Left hindlimb (tissue), 1 donor: Measurements from ENCODE around the gene SMS.
"Not testable (repeated sequence)": the region's sequence is repeated elsewhere in the genome, so short reads cannot be mapped to it uniquely, and the experiment has no call there.

ENCODE experiments used
- DNase-seq: peaks from one replicate; pipeline ENCODE4 v3.0.0-alpha.2; 2018

SMS gene

DNA sequence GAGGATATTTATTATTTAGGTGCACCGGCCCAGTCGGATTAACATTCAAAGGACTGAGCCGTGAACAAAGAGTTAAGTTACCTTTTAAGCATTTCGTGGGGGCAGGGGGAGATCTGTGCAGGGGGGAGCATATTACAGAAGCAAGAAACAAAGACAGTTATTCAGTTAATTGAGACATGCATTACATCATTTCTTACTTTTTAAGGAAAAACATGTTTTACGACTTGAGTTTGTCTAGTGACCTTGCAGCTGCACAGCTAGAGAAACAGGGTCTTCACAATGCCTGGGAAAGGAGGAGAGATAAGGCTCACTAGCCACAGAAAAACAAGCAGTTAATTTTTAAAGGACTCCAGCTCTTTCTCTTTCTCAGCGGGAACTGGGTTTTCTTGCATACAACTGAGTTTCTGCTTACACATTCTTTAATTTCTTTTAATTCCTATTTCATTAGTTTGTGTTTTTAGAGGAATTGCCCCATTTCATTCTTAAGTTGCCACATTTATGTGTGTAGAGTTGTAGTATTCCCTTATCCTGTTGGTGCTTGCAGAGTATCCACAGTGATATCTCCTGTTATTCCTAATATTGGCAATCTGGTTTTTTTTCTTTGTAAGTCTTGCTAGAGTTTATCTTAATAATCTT, 12.8 kb downstream of the SMS start:
- DNase-seq = not testable (repeated sequence)

DNA sequence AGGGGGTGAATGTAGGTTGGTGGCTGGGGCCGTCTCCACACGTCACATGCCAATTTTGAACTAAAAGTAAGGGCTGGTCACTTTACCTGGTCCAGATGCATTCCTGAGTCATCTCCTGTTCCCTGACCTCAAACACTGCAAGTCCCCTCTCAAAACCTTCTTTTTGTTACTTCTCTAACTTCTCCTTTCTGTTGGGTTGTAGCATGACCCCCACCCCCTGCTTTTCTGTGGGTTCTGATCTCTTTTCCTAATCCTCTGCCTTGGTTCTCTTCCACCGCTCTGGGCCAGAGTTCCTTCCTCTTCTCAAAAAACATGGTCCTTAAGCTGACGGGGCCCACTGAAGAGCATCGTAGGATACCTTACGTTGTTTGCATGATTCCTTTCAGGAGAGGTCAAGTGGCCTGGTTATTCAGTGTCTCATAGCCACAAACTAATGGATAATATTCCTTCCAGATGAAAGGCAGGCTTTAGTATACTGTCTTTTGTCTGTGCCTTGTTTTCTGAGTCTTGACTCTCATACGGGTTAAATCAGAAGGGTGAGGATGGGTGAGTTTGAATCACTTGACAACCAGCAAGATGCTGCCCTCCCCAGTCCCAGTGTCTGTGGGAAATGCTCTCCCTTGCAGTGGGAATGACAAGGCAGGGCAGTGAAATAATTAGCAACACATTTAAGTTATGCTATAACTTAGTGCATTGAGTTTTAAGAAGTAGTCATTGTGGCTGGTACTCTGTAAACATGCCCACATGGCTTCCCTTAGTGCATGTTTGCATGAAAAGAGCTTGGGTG, 15.1 kb downstream of the SMS start:
- no peak for DNase-seq

DNA sequence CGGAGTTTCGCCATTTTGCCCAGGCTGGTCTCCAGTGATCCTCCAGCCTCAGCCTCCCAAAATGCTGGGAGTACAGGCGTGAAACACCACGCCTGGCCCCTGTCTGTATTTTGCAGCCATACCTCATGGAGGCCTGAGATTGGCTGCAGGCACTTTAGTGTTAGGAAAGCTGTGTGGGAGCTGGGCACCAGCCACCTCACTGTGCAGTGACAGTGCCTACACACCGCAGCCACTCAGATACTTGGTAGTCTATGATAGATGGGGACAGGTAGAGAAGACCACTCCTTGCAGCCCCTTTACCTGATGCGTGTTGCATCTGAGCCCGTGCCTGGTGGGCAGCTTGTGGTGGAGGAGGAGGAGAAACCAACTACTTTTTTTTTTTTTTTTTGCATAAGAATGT, 16.3 kb downstream of the SMS start:
- no peak for DNase-seq

GRCh38 chrX:21958187-21958586, 17.7 kb downstream of the SMS start:
- DNase-seq = no peak

DNA sequence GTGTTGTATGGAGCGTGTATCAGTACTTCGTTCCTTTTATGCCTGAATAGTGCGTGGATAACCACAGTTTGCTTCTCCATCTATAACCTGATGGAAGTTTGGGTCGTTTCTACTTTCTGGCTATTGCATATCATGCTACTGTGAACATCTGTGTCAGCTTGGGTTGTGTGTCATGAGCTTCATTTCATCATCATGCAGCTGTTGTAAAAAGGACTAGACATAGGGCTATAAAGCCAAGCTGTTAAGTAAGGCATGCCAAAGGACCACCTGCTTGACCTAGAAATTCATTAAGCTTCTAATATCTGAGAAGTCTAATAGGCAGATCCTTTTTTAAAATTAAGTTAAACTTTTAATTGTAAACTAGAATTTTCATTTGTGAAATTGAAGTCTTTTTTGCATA, 18.4 kb downstream of the SMS start:
- DNase-seq = no peak

DNA sequence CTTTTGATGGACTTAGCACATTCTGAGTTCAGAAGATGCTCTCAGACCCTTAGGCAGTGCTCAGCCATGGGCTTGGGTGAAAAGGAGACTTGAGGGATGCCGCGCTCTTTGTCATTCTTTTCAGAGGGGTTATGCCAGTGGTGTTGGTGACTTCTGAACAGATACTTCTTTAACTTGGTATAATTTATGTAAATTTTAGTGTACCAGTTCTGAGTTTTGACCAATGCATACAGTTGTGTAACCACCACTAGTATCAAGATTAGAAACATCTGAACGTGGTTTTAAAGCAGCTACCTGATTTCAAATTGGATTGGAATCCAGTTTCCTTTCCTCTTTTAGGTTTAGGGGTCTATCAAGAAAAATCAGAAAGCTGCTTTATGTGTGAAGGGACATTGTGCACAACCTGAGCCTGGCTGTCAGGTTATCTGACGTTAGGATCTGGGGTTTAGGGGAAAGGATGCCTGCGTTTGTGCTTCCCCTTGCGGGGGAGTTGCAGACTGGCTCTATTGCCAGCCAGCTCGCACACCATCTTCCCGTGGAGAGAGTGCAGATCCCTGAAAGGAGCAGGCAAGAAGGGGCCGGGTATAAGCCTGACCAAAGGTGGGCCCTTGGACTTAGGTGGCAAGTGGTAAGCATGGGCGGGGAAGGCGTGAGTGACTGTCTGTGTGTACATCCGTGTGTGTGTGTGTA, 19.0 kb downstream of the SMS start:
- DNase-seq = no peak

DNA sequence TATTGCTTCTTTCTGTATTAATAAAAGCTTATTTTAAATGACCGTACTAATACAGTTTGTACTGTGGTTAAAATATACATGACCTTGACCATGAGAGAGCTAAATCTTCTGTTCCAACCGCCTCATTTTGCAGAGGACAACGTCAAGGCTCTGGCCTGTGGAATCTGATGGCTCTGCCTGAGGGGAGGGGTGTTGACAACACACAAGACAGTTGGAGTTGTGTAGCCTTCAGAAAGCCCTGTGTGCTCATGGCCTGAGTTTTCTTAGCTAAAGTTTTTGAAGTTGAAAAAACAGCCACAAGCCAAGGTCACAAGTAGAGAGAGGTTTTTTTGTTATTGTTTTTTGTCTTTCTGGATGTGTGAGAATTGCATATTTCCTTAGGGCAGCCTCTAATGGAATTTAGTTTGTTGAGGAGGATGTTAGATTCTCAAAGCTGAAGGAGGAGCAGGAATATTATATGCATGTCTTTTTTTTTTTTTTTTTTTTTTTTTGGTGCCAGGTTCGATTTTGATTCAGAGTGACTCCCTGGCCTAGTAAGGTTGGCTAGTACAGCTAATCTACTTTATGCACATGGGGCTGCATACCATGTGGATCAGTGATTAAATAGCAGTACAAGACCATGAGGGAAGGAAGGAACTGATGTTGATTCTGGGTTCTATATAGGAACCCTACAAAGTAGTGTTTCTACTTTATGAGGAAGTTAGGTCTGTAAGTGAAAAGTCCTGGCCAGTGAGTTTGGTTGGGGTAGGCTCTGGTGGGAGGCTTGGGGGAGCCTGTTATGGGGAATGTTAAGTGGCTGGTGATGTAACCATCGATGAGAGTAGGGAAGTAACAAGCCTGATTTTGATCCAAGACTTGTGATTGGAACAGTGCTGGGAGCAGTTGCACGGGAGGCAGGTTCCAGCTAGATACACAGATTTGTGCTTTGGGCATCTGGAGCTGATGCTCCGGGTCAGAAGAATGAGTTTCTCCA, 20.3 kb downstream of the SMS start:
- no peak for DNase-seq

- DNase-seq = no peak
Measured at GRCh38 chrX:21962361-21962760, 21.9 kb downstream of the SMS start.

DNA sequence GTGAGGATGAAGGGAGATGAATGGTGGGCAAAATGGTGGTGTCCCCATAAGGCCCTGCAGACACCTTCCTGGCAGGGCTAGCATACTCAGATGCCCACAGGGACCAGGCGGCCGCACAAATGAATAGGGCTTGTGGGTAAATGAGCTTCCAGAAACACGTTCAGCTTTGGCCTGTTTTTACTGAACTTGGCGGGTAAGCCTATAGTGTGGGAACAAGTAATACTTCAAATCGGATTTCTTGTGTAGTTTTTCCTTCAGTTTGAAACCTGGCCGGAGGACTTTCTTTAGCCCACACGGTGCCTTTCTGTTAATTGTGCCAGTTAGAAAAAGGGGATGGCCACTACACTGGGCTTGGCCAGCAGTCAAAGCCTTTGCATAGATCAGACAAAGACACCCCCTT, 22.8 kb downstream of the SMS start:
- DNase-seq = no peak

GRCh38 chrX:21963731-21964405, 23.4 kb downstream of the SMS start:
- DNase-seq = no peak

GRCh38 chrX:21966866-21967265, 26.4 kb downstream of the SMS start:
- DNase-seq = no peak

DNA sequence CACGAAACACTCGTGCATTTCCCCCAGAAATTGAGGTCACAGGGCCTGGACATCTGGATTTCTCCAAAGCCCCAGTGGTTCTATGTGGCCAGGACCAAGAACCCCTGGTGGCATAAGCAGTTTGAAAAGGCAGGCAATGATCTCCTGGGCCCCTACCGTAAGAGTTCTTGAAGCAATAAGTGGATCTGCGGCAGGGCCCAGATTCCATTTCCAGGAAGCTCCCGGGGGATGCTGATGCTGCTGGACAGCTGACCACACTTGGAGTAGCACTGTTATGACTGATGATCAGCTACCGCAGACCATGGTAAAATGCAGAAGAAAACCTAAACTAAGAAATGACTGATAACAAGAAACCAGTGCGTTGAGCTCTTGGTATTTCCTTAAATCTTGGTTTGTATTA, 27.8 kb downstream of the SMS start:
- DNase-seq = no peak

DNA sequence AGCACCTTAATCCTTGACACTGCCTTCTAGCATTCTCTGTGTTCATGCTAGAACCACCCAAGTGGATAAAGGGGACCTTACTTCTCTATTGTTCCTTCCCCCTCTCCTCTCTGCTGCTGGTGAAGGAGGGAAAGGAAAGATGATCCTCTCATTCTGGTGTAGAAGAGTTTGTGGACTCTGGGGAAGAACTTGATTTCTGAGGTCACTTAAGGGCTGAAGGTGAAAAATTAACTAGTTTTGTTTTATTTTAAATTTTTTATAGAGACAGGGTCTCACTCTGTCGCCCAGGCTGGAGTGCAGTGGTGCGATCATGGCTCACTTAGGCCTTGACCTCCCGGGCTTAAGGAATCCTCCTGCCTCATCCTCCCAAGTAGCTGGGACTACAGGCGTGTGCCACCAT, 29.8 kb downstream of the SMS start:
- DNase-seq = no peak

DNA sequence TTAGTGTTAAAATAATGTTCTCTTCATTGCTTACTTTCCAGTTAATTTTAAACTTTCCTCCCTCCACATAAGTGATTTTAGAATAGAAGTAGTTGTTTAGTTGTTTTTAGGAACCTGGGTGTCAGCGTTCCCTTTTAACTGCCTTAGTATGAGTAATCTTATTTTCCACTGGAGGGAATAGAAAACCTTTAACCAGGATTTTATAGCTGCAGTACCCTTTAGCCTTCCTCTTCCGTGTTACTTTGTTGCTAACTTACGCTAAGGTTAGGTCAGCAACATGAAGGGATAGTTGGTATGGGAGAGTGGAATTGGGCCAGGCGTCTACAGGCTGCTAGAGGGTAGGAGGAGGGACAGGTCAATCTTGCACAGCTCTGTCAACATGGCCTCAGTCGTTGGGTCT, 31.5 kb downstream of the SMS start:
- DNase-seq = no peak

DNA sequence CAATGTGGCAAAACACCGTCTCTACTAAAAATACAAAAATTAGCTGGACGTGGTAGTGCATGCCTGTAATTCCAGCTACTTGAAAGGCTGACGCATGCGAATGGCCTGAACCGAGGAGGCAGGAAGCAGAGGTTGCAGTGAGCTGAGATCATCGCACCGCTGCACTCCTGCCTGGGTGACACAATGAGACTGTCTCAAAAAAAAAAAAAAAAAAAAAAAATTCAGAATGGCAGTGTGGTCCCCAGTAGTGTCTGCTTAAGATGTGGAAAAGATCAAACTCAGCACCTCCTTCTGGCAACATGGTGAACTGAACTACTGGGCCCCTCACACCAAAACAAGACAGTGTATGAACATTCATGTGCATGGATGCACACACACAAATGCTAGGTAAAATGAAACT, 32.2 kb downstream of the SMS start:
- no peak for DNase-seq

- no peak for DNase-seq
Measured at GRCh38 chrX:21973321-21974010, 33.0 kb downstream of the SMS start.

DNA sequence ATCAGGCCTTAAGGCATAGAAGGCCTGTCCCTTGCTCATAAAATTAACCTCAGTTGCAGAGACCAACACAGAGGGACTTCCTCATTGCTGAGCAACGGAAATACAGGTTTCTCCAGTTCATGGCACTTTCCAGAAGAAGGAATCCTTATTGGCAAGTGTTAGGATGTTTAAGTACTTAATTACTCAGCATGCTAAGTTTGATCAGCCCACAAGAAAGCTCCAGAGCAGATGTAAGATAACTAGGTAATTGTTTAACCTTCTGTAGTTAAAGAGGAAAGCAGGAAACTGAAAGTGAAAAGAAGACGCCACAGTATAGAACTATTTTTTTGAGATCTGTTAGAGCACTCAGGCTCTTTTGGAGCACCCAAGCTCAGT, 33.5 kb downstream of the SMS start:
- no peak for DNase-seq

- DNase-seq = no peak
Measured at GRCh38 chrX:21975242-21975641, 34.7 kb downstream of the SMS start.

GRCh38 chrX:21975812-21976211, 35.3 kb downstream of the SMS start:
- DNase-seq = no peak

DNA sequence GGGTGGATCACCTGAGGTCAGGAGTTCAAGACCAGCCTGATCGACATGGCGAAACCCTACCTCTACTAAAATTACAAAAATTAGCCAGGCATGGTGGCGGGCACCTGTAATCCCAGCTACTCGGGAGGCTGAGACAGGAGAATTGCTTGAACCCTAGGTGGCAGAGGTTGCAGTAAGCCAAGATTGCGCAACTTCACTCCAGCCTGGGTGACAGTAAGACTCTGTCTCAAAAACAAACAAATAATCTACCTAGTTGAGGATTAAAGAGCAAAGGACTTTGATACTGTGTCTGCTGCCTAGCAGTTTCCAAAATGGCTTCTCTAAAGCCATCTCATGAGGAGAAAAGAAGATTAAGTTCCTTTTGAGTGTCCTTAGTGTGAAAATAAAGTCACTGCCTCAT, 37.8 kb downstream of the SMS start:
- DNase-seq = no peak

DNA sequence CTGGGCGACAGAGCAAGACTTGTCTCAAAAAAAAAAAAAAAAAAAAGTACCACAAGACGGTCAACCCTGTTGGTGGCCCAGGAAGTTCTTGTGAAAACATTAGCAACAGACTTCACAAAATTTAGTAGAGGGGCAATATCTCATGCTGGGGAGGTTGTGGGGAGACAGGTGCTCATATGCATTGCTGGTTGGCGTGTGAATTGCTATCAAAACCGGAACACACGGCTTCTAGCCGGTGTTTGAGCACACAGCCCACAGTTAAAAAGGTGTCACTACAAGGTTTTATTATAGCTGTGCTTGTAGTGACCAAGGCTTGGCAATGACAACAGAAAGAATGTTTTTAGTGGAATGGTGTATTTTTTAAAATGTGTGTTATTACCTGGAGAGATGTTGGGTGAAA, 41.8 kb downstream of the SMS start:
- no peak for DNase-seq

GRCh38 chrX:21985332-21985777, 44.8 kb downstream of the SMS start:
- peak; percentile 60 for DNase-seq
